HK-2 (cell line): ENCODE results near the gene ARHGEF26.

Experiments used
- DNase-seq: peaks from one replicate; pipeline ENCODE4 v3.0.0-alpha.2; 2018; ENCODE audit not compliant: unreplicated experiment

Gene ARHGEF26

GRCh38 chr3:154113609-154114008, 7.6 kb upstream of the ARHGEF26 start:
- no peak for DNase-seq

DNA sequence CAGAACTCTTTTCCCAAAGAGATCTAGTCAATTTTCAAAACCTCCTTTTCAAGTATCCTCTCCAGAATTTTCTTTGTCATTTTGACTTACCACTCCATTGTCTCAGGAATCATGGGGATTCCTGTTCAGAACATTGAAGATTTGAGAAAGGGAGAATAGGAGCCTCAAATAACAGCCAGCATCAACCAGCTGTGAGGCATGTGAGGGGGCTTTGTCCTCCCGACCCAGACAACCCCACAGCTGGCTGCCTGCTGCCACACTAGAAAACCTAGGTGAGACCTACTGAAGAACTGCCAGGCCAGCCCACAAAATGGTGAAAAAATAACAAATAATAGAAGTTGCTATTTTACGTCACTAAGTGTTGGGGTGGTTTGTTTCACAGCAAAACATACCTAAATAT, 5.9 kb upstream of the ARHGEF26 start:
- DNase-seq = no peak

GRCh38 chr3:154119951-154120350, 1.2 kb upstream of the ARHGEF26 start:
- no peak for DNase-seq

GRCh38 chr3:154121701-154122551, 736 bp downstream of the ARHGEF26 start:
- peak; percentile 58 for DNase-seq

DNA sequence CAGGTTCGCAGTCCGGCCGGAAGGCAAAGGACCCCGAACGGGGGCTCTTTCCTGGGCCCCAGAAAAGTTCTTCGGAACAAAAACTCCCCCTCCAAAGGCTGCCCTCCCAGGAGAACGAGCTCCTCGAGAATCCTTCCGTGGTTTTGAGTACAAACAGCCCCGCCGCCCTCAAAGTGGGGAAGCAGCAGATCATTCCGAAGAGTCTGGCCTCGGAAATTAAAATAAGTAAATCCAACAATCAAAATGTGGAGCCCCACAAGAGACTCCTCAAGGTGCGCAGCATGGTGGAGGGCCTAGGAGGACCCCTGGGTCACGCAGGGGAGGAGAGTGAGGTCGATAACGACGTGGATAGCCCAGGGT, 1.3 kb downstream of the ARHGEF26 start:
- no peak for DNase-seq

- no peak for DNase-seq
These were observed 1.8 kb downstream of the ARHGEF26 start for GRCh38 chr3:154122912-154123559.

DNA sequence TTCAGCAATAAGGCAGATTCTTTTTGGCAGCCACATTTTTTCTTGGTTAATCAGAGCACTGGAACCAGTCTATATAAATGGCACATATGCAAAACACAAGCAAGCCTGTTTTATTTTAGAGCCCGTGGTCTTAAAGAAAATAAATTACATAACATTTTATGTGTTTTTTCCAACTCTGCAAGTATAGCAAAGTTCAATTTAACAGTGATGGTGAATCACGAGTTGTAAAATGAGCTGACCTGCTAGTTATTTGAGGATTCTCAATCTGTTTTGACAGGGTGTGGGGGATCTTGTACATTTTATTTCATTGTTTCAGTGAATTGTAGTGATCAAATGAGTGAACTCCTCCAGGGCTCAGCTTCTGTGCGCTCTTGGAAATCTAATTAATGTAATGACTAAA, 2.7 kb downstream of the ARHGEF26 start:
- no peak for DNase-seq

GRCh38 chr3:154125378-154126030, 4.3 kb downstream of the ARHGEF26 start:
- no peak for DNase-seq

DNA sequence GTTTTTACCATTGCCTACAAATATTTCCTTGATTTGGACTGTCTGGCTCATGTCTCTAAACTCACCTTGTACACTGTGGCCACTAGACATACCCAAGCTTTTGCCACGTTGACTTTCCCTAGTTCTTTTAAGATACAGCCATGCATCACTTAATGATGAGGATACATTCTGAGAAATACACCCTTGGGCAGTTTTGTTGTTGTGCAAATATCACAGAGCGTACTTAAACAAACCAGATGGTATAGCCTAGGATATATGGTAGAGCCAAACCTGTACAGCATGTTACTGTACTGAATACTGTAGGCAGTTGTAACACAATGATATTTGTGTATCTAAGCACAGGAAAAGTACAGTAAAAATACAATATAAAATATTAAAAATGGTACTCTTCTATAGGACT, 5.5 kb downstream of the ARHGEF26 start:
- no peak for DNase-seq

DNA sequence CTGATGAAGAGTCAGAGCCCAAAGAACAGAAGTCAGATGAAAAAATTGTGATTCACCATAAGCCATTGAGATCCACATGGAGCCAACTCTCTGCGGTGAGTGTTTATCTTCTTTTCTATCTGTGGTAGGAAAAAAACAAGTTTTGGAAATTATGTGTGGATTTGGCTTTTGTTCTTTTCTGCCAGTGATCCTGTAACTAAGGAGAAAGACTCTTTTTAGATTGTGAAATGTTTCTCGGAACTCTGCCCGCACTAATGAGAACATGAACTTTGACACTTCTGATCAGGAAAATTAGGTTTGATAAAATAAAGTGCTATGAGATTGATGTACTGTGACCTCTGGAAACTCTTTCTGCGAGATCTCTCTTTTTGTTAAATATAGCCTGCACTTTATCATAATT, 8.4 kb downstream of the ARHGEF26 start:
- DNase-seq = no peak

- no peak for DNase-seq
These were observed 9.3 kb downstream of the ARHGEF26 start for GRCh38 chr3:154130540-154130939.

- no peak for DNase-seq
These were observed 10.6 kb downstream of the ARHGEF26 start for GRCh38 chr3:154131830-154132229.

DNA sequence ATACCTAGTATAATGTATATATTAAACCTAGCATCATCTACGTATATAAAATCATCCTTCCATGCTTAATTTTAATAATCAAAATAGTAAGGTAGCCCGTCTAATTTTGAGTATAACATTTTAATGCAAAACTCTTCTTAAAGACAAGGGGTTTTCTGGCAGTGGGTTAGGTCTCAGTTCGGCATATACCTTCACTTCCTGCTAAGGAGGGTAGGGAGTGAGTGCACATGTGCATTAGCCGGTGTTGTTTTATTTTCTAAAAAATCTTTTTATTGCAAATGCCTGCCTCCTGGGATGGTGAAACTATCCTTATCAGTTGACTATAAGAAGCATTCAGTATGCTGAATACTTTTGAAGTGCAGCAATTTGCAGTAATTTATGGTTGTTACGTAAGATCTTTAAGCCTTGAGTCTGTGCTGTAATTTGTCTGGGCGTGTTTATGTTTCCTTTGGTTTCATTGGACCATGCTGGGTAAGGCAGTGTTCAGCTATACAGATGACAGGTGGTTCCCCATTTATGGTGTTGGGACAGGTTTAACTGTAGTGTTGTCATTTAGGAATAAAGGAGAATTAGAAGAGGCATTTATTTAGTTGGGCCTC, 11.7 kb downstream of the ARHGEF26 start:
- DNase-seq = no peak

GRCh38 chr3:154135511-154136173, 14.5 kb downstream of the ARHGEF26 start:
- DNase-seq = no peak

DNA sequence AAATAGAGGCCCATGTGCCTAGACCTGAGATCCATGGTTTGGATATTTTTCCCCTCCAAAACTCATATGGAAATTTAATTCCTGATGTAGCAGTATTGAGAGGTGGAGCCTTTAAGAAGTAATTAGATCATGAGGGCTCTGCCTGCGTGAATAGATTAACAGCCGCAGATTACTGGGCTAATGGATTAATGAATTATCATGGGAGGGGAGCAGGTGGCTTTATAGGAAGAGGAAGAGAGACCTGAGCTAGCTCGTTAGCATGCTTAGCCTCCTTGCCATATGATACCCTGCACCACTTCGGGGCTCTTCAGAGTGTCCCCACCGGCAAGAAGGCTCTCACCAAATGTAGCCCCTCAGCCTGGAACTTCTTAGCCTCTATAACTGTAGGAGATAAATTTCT, 15.8 kb downstream of the ARHGEF26 start:
- no peak for DNase-seq

- DNase-seq = no peak
These were observed 18.8 kb downstream of the ARHGEF26 start for GRCh38 chr3:154139996-154140436.

GRCh38 chr3:154142608-154143007, 21.4 kb downstream of the ARHGEF26 start:
- no peak for DNase-seq

DNA sequence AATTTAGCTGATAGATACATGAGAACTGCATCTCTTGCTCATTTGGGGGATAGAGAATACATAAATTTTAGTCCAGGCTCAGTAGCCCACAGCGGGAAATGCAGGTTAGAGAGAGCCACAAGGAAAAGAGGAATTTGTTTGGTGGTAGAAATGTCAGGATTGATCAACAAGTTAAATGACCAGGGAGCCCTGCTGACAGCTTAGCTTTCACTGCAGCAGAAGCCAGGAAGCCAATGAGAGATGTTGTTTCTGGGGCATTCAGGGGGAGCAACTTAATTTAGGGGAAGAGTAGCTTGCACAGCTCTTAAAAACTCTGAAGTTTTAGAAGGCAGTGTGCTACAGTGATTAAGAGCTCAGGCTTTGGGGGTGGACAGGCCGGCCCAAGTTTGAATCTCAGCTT, 22.7 kb downstream of the ARHGEF26 start:
- DNase-seq = no peak

GRCh38 chr3:154144825-154145465, 23.8 kb downstream of the ARHGEF26 start:
- no peak for DNase-seq

DNA sequence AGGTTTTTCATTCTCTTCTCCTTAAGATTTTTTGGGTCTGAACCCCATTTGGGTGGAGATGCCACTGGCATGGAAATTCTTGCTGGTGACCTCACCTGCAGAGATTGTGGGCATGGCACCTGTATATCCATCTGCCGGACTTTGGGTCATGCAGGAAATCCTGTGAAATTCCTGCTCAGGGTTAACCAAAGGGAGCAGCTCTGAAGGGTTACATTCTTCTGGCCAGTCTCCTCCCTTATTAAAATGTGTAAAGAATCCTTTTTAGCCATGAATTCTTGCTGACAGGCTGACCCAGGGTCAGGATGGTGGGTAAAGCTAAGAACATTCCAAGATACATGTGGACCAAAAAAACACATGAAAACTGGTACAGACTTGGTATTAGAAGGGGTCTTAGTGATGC, 27.4 kb downstream of the ARHGEF26 start:
- no peak for DNase-seq

DNA sequence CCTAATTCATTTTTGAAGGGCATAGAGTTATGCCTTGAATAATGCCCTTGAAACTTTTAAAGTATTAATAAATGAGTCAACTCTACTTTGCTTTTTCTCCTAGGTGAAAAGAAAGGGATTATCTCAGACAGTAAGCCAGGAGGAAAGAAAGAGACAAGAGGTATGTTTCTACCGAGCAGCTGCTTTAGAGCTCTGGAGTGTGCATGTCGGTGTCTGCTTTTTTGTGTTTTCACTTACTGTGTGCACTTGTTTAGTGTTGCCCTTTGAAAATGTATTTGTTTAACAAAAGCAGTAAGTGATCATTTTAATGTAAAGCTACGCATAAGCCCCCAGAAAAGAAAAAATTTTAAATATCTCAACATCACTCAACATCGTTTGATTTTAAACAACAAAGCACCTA, 28.1 kb downstream of the ARHGEF26 start:
- no peak for DNase-seq
